Raji (cell line): ENCODE results near the gene PTS.

ENCODE experiments used
- POLR2A ChIP-seq: IDR thresholded peaks from 2 replicates; pipeline ENCODE4 v1.6.1; 2011; ENCODE audit warnings: low read depth, low read length, control low read depth; ENCODE audit not compliant: insufficient read depth

The PTS gene

DNA sequence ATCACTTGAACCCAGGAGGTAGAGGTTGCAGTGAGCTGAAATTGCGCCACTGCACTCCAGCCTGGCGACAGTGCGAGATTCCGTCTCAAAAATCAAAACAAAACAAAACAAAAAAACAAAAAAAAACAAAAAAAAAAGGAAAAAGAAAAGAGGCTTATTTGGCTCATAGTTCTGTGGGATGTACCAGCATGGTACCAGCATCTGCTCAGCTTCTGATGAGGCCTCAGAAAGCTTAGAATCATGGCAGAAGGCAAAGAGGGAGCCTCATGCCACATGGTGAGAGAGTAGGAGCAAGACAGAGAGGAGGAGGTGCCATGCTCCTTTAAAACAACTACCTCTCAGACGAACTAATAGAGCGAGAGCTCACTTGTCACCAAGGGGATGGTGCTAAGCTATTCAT is 10.6 kb upstream of the PTS start:
- TF ChIP-seq POLR2A = no peak

DNA sequence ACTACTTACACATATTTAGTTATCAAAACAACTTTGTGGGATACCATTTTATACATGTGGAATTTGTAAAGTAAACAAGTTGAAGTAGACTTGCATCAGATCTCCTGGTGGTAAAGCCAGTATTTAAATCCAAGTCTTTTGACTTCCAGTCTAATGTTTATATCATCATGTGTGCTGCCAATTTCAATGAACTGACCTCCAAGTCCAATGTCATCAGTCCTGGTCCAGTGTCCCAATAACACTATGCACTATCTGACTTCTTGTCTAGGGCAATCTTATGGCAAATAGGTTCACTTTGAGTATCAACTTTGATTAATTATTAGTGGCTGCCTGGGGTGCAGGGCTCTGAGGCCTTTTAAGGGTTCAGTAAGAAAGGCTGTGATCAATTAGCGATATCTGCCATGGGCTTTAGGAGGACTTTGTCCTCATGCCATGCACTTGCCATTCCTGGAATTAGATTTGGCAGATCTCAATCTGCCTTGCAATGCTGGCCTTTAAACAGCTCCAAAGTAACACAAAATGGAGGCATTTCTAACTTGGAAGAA is 9.6 kb upstream of the PTS start:
- no peak for TF ChIP-seq POLR2A

DNA sequence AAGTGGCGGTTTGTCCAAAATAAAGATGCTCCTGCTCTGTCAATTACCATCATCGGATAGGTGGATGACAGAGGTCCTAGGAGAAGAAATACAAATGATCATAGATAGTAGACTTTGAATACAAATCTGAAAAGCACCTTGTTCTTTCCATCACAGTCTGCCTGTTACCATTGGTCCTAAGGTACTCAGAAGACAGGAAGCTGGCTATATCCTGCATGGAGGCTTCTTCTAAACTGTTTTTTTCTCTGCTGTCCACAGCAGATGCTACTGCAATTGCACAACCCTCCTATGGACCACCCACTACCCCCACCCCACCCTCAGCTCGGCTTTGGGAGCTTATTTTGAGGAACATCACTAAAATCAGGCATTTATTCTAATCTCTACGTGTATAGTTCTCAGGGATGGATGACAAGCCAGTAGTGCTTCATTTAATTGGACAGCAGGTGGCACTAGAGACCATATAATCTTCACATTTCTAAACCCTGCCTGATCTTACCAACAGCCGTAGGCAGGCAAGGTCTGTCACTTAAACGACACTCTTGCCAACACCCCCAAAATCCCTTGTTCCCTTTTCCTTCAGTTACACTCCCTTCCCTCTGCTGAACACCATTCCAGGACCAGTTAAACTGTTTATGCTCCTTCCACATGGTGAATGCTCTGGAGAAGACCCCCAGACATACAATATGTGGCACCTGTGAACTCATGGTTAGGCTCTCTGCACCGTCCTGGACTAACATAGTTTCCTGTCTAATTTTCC is 6.6 kb upstream of the PTS start:
- TF ChIP-seq POLR2A = no peak

DNA sequence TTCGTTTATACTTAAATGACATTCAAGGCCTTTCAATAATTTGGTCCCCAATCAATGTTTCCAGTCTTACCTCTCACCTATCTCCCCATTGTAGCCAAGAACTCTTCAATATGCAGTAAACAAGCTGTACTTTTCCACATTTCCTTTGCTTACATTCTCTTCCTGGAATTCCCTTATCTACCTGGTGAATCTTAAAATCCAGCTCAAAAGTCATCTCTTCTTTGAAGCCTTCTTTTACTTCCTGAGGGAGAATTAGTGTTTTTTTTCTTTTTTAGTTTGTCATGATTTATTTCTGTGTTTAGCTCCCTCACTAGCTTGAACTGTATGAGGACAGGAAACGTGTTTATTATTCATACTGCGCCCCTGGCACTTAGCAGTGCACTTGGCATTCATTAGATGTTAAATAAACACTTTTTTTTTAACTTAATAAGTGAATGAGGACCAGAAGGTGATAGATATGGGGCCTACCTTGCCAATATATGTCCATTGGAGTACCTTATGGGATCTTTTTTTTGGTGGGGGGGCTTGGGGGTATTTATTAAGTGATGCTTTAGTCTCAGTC is 4.9 kb upstream of the PTS start:
- TF ChIP-seq POLR2A = no peak

DNA sequence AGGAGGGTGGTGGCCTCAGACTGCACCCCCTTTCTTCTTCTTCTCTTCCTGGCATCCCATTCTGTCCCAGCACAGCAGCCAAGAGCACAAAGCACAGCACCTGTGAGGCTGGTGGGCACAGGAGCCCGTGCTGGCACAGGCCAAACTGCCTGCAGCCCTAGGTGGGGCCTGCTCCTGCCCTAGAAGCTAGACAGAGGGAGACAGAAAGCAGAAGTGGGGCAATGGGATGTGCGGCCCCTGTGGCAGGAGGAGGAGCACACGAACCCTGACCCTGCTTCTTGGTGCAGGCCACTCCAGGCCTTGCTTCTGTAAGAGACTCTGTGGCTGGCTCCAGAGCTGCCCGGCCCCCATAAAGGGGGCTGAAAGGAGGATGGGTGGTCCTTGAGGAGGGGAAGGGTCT is 3.9 kb upstream of the PTS start:
- no peak for TF ChIP-seq POLR2A

DNA sequence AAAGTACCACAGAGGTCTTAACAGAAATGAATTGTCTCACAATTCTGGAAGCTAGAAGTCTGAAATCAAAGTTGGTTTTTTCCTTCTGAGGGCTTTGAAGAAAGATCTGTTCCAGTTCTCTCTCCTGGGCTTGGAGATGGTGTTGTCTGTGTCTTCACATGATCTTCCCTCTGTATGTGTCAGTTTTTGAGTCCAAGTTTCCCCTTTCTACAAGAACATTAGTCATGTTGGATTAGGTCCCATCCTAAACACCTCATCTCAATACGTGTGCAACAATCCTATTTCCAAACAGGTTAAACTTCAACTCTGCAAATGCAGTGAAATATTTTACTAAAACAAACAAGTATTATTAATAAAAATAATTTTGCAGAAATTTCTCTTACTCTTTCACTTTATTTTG is 3.1 kb upstream of the PTS start:
- no peak for TF ChIP-seq POLR2A

DNA sequence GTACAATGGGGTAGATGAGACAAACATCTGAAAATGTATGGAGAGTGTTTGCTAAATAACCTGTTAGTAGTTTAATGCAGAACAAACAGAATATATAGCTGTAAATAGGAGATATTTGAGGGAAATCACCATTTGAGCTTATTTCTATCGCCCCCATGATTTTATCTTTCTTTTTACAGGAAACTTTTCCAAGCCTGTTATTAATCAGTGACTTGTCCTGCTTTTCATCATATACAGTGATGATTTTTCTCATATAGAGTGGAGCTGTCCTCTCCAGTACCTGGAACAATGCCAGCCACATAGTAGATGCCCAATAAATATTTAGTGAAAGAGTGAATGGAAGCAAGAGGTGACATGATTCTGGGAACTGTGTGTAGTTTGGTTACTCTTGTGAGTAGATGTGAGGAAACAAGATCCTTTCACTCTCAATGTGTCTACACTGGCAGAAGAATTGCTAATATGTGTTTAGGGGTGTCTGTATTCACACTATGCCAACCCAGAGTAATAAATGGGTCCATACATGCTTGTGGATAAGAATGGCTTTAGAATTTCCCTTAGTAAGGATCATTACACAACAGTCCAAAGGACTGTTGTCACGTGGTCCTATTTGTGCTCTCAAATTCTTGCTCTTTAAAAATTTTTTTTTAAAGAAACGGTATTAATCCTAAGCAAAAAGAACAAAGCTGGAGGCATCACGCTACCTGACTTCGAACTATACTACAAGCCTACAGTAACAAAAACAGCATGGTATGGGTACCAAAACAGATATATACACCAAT is 2.3 kb upstream of the PTS start:
- no peak for TF ChIP-seq POLR2A

DNA sequence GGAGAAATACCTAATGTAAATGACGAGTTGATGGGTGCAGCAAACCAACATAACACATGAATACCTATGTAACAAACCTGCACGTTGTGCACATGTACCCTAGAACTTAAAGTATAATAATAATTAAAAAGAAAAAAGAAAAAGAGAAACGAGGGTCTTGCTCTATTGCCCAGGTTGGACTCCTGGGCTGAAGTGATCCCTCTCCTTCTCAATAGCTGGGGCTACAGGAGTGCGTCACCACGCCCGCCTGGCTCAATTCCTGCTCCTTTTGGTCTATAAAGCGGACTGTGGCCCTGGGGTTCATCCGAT is 521 bp upstream of the PTS start:
- no peak for TF ChIP-seq POLR2A

DNA sequence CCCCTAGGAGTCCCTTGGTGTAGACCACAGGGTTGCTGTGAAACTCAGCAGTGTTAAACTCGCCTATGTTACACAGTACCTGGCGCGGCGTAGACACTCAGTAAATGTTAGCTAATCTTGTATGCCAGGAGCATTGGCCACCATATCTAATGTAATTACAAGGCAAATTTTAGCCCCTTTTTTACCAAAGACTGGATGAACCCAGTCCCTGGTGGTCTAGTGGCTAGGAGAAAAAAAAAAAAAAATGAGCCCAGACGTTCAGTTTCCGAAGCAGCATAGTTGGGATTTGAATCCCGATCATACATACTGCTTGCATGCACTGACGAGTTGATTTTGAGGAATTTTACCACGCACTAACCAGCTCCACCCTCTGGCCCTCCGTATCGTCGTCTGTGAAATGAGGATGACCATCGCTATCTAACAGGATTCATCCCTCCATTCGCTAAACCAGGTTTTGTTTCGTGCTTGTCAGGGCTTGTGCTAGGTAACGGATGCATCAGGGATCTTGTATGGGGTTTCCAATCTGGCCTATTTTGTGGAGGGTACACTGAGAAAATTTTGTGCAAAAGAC is 688 bp downstream of the PTS start:
- TF ChIP-seq POLR2A = no peak

DNA sequence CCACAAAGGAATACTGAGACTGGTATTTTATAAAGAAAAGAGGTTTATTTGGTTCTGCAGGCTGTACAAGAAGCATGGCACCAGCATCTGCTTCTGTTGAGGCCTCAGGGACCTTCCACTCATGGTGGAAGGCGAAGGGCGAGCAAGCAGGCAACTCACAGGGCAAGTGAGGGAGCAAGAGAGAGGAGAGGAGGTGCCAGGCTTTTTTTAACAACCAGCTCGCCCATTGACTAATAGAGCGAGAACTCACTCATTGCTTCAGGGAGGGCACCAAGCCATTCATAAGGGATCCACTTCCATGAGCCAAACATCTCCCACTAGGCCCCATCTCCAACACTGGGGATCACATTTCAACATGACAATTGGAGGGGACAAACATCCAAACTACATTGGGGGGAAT is 1.2 kb downstream of the PTS start:
- no peak for TF ChIP-seq POLR2A

DNA sequence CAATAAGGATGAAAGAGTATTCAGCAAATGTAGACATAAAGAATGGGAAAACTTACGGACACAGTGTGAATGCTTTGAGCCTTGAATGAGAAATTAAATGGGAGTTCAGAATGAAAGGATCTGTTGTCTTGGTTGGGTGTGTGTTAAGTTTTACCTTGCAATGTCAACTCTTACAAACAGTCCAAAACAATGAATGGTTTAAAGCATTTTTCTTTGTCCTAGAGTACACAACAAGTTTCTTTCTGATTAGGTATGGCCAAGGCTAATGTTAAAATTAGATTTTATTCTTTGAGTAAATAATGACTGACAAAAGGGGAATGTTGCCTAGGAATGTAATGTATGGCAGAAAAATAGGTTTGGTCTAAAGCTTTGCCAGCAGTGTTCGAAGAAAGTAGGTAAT is 2.5 kb downstream of the PTS start:
- no peak for TF ChIP-seq POLR2A

DNA sequence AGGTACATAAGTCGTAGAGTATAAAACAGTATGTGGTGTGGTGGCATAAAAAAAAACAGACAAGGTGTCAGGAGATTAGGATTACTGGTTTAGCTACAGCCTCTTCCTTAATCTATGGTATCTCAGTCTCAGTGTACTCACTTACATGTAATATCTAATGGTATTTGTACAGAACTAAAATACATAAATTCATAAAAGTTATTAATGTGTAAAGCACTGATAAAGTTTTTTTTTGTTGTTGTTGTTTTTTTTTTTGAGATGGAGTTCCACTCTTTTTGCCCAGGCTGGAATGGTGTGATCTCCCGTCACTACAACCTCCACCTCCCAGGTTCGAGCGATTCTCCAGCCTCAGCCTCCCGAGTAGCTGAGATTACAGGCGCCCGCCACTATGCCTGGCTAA is 2.9 kb downstream of the PTS start:
- TF ChIP-seq POLR2A = no peak

DNA sequence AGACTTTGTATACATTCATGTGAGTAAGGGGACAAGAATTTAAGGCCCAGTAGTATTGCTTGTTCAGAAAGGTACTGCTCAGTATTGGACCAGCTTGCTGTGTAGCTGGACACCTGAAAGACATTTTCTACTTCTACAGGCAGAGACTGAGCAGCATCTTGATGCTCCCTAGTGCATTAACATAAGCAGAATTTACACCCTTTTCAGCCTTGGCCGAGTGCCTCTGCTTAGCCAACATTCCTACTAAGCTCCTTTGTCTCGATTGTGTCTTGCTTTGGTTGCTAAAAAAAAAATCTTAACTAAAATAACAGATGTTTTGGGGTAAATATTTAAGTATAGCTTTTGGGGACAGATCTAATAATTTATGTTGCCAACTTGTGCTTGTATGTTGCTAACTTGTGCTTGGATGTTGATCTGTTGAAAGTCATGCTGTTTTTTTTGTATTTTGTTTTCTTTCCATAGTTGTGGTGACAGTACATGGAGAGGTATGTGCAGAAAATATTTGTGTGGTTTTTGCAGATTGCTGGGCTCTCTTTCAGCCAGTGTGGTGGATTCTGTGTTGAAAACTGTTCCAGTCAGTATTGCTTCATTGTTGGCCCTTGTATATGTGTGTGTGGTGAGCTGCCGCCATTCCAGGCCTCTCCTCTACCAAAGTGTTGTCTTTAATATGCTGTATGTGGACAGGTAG is 3.7 kb downstream of the PTS start:
- TF ChIP-seq POLR2A = no peak

DNA sequence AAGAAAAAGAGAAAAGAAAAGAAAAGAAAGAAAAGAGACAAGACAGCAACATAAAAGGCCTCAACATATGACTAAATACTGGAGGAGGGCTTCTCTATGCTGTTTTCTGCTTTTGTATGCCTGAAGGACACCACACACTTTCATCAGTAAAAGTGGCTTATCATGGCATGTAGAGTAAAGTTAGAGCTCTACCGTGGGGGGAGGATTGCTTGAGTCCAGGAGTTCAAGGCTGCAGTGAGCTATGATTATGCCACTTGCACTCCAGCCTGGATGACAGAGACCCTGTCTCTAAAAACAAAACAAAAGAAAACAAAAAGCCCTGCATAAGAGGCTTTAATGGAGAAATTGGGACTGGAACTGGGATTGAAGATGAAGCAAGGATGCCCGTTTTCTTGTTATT is 5.7 kb downstream of the PTS start:
- no peak for TF ChIP-seq POLR2A

DNA sequence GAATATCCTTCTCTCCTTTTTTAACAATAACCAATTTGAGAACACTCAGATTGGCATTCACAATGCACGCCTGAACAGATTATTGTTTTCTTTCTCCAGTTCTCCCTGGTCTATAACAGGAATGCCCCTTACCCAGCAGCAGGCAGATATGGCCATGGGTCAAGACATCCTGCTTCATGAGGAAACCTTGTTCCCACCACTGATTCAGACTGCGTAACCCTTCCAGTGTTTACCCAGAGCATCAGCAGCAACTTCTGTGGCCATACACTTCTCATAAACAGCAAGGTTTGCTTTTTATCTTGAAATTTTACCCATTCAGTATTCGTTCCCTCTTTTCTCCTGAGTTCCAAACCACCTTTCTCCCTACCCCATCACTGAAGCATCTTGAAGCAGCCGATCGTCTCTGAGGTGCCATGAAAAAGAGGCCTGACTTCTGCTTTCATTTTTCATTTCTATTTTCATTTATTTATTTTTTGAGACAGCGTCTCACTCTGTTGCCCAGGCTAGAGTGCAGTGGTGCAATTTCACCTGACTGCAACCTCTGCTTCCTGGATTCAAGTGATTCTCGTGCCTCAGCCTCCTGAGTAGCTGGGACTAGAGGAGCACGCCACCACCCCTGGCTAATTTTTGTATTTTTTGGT is 9.6 kb downstream of the PTS start:
- no peak for TF ChIP-seq POLR2A
